GM21576 (cell line): ENCODE measurements around the gene VOPP1.
"Not testable (repeated sequence)": the region's sequence is repeated elsewhere in the genome, so short reads cannot be mapped to it uniquely, and the experiment has no call there.

Source experiments
- ATAC-seq: cut with Tn5 transposase; IDR thresholded peaks from one replicate; pipeline ENCODE4 v1.9.1; 2021; ENCODE audit warnings: mild to moderate bottlenecking, moderate library complexity; ENCODE audit not compliant: unreplicated experiment

VOPP1 gene

GRCh38 chr7:55582656-55583055 is 10.4 kb upstream of the VOPP1 start:
- ATAC-seq, result not testable (repeated sequence)

GRCh38 chr7:55576753-55577152 is 4.5 kb upstream of the VOPP1 start:
- ATAC-seq, result no peak

DNA sequence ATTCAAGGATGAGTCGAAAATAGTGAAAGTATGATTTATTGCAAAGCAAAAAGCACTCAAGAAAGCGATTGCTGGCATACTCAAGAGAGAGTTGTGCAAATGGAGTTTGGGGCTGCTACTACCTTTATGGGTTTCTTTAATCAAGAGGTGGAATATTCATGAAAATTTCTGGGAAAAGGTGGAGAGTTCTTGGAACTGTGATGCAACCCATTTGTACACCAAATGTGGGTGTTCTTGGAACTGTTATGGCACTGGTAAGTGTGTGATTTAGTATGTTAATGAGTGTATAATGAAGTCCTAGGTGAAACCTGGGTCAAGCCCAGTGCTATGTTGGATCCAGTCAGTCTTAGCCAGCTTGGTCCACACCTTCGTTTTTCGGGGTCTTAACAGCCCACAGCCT is 3.4 kb upstream of the VOPP1 start:
- no peak for ATAC-seq

- ATAC-seq, result no peak
Observed at GRCh38 chr7:55575098-55575497, 2.8 kb upstream of the VOPP1 start.

DNA sequence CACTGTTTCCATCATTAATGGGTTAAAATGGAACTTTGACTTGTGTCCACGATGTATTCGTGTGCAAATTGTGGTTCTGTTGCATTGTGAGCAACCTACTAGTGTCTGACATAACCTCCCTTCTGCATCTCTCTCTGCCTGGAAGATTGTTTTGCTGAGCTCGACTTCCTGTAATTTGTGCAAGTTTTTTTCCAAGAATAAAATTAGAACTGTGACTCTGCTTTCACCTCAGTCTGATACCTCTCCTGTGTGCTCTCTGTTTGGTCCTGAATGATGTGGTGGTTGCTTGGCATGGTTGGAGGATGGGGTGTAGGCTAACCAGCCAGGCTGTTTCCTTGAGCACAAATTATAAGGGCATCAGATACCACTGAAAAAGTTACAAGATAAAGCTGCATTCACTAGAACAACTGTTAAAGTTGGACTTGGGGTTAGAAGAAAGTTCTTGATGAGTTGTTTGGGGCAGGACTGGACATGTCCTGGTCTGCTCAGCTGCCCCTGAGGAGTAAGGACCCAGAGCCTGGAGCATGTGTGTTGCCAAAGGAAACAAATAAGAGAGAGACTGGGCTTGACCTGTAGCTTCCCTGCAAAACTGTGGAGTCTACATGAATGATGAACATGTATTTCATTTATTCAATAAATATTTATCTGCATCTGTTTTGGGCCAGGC is 1.9 kb upstream of the VOPP1 start:
- ATAC-seq, result no peak

DNA sequence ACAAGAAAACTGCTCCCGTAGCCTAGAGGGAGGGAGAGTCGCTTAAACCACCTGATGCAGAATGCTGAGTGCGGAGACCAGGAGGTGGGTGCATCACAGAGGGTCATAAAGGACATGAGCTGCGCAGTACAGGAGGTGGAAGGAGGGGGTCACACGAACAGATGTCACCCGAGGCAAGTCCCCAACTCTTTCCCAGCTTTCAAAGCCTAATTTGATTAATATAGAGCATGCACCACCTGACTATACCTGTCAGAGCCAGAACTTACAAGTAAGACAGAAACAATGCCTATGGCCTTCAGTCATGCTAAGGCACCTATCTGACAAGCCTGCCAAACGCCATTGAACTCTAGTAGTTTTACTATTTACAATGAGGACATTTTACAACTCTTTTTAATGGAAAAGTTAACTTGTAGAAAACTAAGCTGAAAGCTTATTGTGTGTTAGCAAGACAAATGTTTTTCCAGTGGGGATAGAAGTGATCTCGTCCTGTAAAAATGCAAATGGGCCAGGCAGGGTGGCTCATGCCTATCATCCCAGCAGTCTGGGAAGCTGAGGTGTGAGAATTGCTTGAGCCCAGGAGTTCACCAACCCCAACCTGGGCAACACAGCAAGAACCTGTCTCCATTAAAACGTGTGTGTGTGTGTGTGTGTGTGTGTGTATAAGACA is 1.1 kb upstream of the VOPP1 start:
- no peak for ATAC-seq

- ATAC-seq, result peak; percentile 17
Observed at GRCh38 chr7:55571511-55572377, 558 bp downstream of the VOPP1 start.

GRCh38 chr7:55570939-55571338 is 1.4 kb downstream of the VOPP1 start:
- no peak for ATAC-seq

DNA sequence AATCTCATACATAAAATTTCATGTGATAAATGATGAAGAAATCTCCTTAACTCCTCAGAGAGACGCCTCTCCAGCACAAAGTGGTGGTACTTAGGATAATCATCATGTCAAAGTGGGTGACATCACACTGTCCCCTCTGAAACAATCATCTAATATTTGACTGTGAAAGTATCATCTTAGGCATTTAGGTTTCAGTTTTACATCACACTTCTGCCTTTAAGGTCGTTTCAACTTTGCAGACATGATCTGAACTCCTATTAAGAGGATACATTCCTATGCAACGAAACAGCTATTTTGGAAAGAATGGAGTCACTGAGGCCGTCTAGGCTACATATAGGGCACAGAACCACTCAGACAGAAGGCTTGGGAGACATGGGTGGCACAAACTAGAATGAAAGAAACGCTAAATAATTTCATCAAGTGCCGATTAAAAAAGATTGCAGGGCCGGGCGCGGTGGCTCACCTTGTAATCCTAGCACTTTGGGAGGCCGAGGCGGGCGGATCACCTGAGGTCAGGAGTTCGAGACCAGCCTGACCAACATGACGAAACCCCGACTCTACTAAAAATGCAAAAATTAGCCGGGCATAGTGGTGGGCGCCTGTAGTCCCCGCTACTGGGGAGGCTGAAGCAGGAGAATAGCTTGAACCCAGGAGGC is 2.0 kb downstream of the VOPP1 start:
- peak; percentile 34 for ATAC-seq

DNA sequence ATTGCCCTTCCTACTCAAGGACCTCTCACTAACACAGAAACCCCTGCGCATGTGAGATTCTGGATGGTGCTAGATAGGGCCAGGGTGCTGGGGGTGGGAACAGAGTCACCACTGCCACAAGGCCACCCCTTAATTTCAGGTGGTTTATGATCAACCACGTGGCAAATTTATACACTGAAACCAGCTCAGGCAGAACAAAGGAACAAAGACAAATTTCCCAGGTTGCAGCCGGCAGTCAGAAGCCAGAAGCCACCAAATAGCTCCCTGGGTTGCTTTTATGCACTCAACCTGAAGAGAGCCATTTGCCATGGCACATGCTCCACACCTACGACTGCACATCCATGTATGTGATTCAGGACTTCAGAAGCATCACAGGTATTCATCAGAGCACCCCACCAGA is 2.5 kb downstream of the VOPP1 start:
- peak; percentile 25 for ATAC-seq

DNA sequence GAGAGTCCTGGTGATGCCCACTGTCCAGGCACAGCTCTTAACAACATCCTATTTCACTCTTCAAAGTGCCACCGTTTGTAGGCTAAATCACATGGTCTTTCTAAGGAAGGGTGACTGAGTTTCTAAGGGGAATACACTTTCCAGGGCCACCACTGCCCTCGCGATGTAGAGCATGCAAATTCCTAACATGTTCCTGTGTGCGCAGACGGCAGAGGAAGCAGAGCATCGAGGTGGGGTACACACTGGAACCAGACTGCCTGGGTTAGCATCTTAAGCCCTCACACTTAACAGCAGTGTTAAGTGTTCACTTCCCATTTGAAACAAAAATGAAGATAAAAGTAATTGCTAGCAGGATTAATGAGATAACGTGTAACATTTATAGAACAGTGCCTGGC is 3.0 kb downstream of the VOPP1 start:
- no peak for ATAC-seq

- no peak for ATAC-seq
Observed at GRCh38 chr7:55568613-55569268, 3.6 kb downstream of the VOPP1 start.

- no peak for ATAC-seq
Observed at GRCh38 chr7:55567571-55567970, 4.7 kb downstream of the VOPP1 start.

DNA sequence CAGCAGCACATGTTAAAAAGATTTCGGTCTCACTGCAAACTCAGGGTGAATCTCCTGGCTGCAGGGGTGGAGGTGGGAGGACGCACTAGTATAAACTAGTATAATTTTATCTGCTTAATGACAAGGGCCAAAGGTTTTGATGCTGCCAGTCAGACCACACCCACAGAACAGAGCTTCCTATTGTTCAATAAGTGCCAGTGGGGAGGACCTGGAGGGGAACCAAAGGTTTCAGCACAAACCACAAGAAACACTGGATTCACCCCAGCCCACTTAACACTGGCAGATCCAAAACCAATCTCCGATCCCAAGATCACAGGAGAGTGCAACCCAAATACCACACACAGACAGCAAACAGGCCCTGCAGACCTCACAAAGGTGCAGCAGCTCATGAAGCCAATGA is 6.6 kb downstream of the VOPP1 start:
- ATAC-seq, result no peak

- ATAC-seq, result no peak
Observed at GRCh38 chr7:55563596-55564325, 8.5 kb downstream of the VOPP1 start.

GRCh38 chr7:55561690-55562089 is 10.6 kb downstream of the VOPP1 start:
- no peak for ATAC-seq

- ATAC-seq, result no peak
Observed at GRCh38 chr7:55558962-55559920, 13.1 kb downstream of the VOPP1 start.

- peak; percentile 76 for ATAC-seq
Observed at GRCh38 chr7:55557666-55558188, 14.6 kb downstream of the VOPP1 start.

- no peak for ATAC-seq
Observed at GRCh38 chr7:55556492-55556891, 15.8 kb downstream of the VOPP1 start.
